B cell (primary cell): Measurements from ENCODE around the gene NDUFAF5.

Experiments
- EZH2 ChIP-seq: IDR thresholded peaks from 2 replicates; pipeline ENCODE4 v1.6.1; 2012; ENCODE audit warnings: borderline replicate concordance, low read depth, mild to moderate bottlenecking, moderate library complexity, low read length; ENCODE audit not compliant: insufficient read depth, poor library complexity, severe bottlenecking
- TF ChIP-seq, protein P1 (sequence below): fragments of 200-600 bp; IDR thresholded peaks from one replicate; pipeline ENCODE4 v1.8.0; 2022; ENCODE audit warnings: antibody characterized with exemption, mild to moderate bottlenecking

- TF ChIP-seq, protein P1, sequence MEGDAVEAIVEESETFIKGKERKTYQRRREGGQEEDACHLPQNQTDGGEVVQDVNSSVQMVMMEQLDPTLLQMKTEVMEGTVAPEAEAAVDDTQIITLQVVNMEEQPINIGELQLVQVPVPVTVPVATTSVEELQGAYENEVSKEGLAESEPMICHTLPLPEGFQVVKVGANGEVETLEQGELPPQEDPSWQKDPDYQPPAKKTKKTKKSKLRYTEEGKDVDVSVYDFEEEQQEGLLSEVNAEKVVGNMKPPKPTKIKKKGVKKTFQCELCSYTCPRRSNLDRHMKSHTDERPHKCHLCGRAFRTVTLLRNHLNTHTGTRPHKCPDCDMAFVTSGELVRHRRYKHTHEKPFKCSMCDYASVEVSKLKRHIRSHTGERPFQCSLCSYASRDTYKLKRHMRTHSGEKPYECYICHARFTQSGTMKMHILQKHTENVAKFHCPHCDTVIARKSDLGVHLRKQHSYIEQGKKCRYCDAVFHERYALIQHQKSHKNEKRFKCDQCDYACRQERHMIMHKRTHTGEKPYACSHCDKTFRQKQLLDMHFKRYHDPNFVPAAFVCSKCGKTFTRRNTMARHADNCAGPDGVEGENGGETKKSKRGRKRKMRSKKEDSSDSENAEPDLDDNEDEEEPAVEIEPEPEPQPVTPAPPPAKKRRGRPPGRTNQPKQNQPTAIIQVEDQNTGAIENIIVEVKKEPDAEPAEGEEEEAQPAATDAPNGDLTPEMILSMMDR, result no peak
- no peak for TF ChIP-seq EZH2
Measured at GRCh38 chr20:13800728-13801134, 15.9 kb downstream of the NDUFAF5 start.
